BJ (cell line): Measurements from ENCODE around the gene ENOX1. TPM values are rescaled to one million over a fixed set of nuclear protein-coding genes. Genes with fewer than 3 reads are reported as not detected.
"Not testable (repeated sequence)": the region's sequence is repeated elsewhere in the genome, so short reads cannot be mapped to it uniquely, and the experiment has no call there.

Source experiments
- CTCF ChIA-PET: fragments of 350-600 bp; formaldehyde crosslinking; extraction: SDS; loops from one replicate; lab custom pipeline; 2021; ENCODE audit warnings: antibody characterized with exemption, inconsistent platforms; lab: Yijun Ruan, JAX
- POLR2A ChIA-PET: fragments of 300-600 bp; sonication (Branson Sonifier 250); formaldehyde crosslinking; extraction: SDS; loops from one replicate; lab custom pipeline; 2021; ENCODE audit warnings: antibody characterized with exemption; lab: Charles Lee
- DNase-seq: peaks from one replicate; pipeline ENCODE4 v3.0.0-alpha.2; 2011; ENCODE audit warnings: low read depth
- H3K27me3 ChIP-seq: 2 replicates; pipeline ENCODE4 v1.6.0; 2011; ENCODE audit warnings: low read length; ENCODE audit not compliant: control insufficient read depth, insufficient read depth
- H3K36me3 ChIP-seq: 2 replicates; pipeline ENCODE4 v1.5.1; 2011; ENCODE audit warnings: low read length; ENCODE audit not compliant: control insufficient read depth, insufficient read depth
- H3K4me3 ChIP-seq: 2 replicates; pipeline ENCODE4 v1.5.1; 2011; ENCODE audit warnings: low read depth, mild to moderate bottlenecking, control low read depth, low read length
- CTCF ChIP-seq: IDR thresholded peaks from 2 replicates; pipeline ENCODE4 v1.5.1; 2011; ENCODE audit warnings: low read depth, mild to moderate bottlenecking, control low read depth, inconsistent platforms, low read length, moderate library complexity; ENCODE audit not compliant: insufficient read depth
- polyA plus RNA-seq: library from polyadenylated mRNA; depleted of rRNA; stranded (reverse); fragments of >200 nt; gene quantifications from 2 replicates; pipeline ENCODE4 v1.2.3, GENCODE V29; 2011

Gene ENOX1
- polyA plus RNA-seq, 1 experiment: 2.1 TPM

- POLR2A ChIA-PET: no interaction called here
- no peak for TF ChIP-seq CTCF
- Histone ChIP-seq H3K27me3 (no peaks in the 10 kb centered on the region), H3K36me3 (no peaks in the 10 kb centered on the region), H3K4me3 (no peak overlapping the region)
- DNase-seq: no peak
- CTCF ChIA-PET: interaction anchor here (0.7 kb wide), 1 partner anchor 8 kb away, joined by 3 read pairs; no protein-coding TSS in a partner anchor
These were observed 431.0 kb downstream of the ENOX1 start for GRCh38 chr13:43355774-43356173.

GRCh38 chr13:43354153-43354945 is 432.4 kb downstream of the ENOX1 start:
- POLR2A ChIA-PET: no interaction called here
- no peaks in the 10 kb centered on the region for H3K27me3 ChIP-seq
- H3K4me3 ChIP-seq: no peak overlapping the region
- no peaks in the 10 kb centered on the region for H3K36me3 ChIP-seq
- DNase-seq: no peak
- CTCF ChIA-PET: no interaction called here
- TF ChIP-seq CTCF: no peak

GRCh38 chr13:43353631-43354030 is 433.1 kb downstream of the ENOX1 start:
- CTCF ChIA-PET: no interaction called here
- POLR2A ChIA-PET: no interaction called here
- Histone ChIP-seq H3K36me3 (no peaks in the 10 kb centered on the region), H3K4me3 (no peak overlapping the region), H3K27me3 (no peaks in the 10 kb centered on the region)
- no peak for TF ChIP-seq CTCF
- DNase-seq: no peak

- H3K36me3 ChIP-seq, H3K4me3 ChIP-seq, POLR2A ChIA-PET, CTCF ChIA-PET, H3K27me3 ChIP-seq, DNase-seq: not testable (repeated sequence)
These were observed 435.2 kb downstream of the ENOX1 start for GRCh38 chr13:43351612-43352011.

- ChIA-PET CTCF (no interaction called here), POLR2A (no interaction called here)
- TF ChIP-seq CTCF: no peak
- DNase-seq: no peak
- Histone ChIP-seq H3K4me3 (no peak overlapping the region), H3K36me3 (no peaks in the 10 kb centered on the region), H3K27me3 (no peaks in the 10 kb centered on the region)
These were observed 438.4 kb downstream of the ENOX1 start for GRCh38 chr13:43348397-43348796.
